K562 (cell line): ENCODE results near the gene DEK. TPM values are rescaled to one million over a fixed set of nuclear protein-coding genes. Genes with fewer than 3 reads are reported as not detected.

Experiments
- ATAC-seq: fragments of 200-7000 bp; cut with Tn5 transposase; 3 replicates; pipeline ENCODE4 v1.9.1; 2020; ENCODE audit warnings: moderate library complexity
- BruUV-seq: library from RNA; stranded (reverse); fragments of 400-500 nt; replicated peaks from 2 replicates; lab custom pipeline; 2021; lab: Mats Ljungman, UMichigan
- CTCF ChIA-PET: fragments of 300-600 bp; formaldehyde crosslinking; extraction: SDS; loops from one replicate; lab custom pipeline; 2021; ENCODE audit warnings: low intra/inter-chr PET ratio; lab: Yijun Ruan, JAX
- POLR2A ChIA-PET: fragments of 300-600, 350-650 bp; sonication (Branson Sonifier 250); formaldehyde crosslinking; extraction: SDS; loops from one replicate; lab custom pipeline; 2021; ENCODE audit warnings: antibody characterized with exemption, inconsistent platforms; lab: Yijun Ruan, JAX
- DNase-seq, 4 experiments: peaks; one replicate each; pipeline versions ENCODE4 v3.0.0 to v3.0.0-alpha.2; 2011 to 2018; ENCODE audit warnings: low spot score in 3 of 4, mixed read lengths in 3 of 4; ENCODE audit errors: extremely low read depth in 1 of 4
- FAIRE-seq: peaks from 2 replicates; lab custom pipeline; 2011; peaks lifted over from hg19 to GRCh38; lab: Jason Lieb, UNC
- H2AFZ ChIP-seq: 2 replicates; pipeline ENCODE4 v1.6.0; 2011; ENCODE audit warnings: low read depth, low read length, control low read depth, inconsistent platforms
- H3K27ac ChIP-seq: fragments of 200-600 bp; 3 replicates; pipeline ENCODE4 v1.8.0; 2011; ENCODE audit warnings: low read depth, mild to moderate bottlenecking, control low read depth, inconsistent platforms, low read length, moderate library complexity, mixed read lengths; ENCODE audit errors: extremely low read depth
- H3K27me3 ChIP-seq, 2 experiments: fragments of 300-600 bp in 1 of 2; 2 replicates in 1 of 2; 3 replicates in 1 of 2; pipeline versions ENCODE4 v1.6.0 to v1.8.0; 2011; ENCODE audit warnings: inconsistent platforms in 2 of 2, low read length in 2 of 2, mild to moderate bottlenecking in 1 of 2, mixed read lengths in 1 of 2, moderate library complexity in 1 of 2; ENCODE audit not compliant: control insufficient read depth in 2 of 2, insufficient read depth in 2 of 2
- H3K36me3 ChIP-seq: fragments of 300-600 bp; 3 replicates; pipeline ENCODE4 v1.8.0; 2011; ENCODE audit warnings: mild to moderate bottlenecking, low read length, inconsistent platforms; ENCODE audit not compliant: control insufficient read depth, insufficient read depth
- H3K4me1 ChIP-seq, 2 experiments: fragments of 200-600 bp in 1 of 2; replicated peaks in 1 of 2; 2 replicates in 1 of 2; 3 replicates in 1 of 2; pipeline versions ENCODE4 v1.5.1 to v1.8.0; 2011; ENCODE audit warnings: inconsistent platforms in 2 of 2, low read length in 2 of 2, mild to moderate bottlenecking in 1 of 2, mixed read lengths in 1 of 2, moderate library complexity in 1 of 2; ENCODE audit not compliant: control insufficient read depth in 2 of 2, insufficient read depth in 2 of 2
- H3K4me2 ChIP-seq: 2 replicates; pipeline ENCODE4 v1.6.1; 2011; ENCODE audit warnings: low read length, control low read depth, inconsistent platforms, mixed read lengths; ENCODE audit not compliant: insufficient read depth
- H3K4me3 ChIP-seq: fragments of 200-600 bp; sonication (generic), shearing (Covaris generic); 2 replicates; pipeline ENCODE4 v1.5.1; 2016; ENCODE audit warnings: control low read depth, inconsistent platforms
- H3K79me2 ChIP-seq: fragments of 200-600 bp; 3 replicates; pipeline ENCODE4 v1.8.0; 2011; ENCODE audit warnings: low read length, inconsistent platforms; ENCODE audit not compliant: control insufficient read depth, insufficient read depth
- H3K9ac ChIP-seq, 2 experiments: 2 replicates each; pipeline versions ENCODE4 v1.6.0 to v1.6.1; 2011; ENCODE audit warnings: low read depth in 2 of 2, low read length in 2 of 2, control low read depth in 1 of 2, inconsistent platforms in 1 of 2, mild to moderate bottlenecking in 1 of 2, mixed read lengths in 1 of 2; ENCODE audit not compliant: insufficient read depth in 1 of 2
- H3K9me1 ChIP-seq: one replicate; pipeline ENCODE4 v1.6.0; 2011; ENCODE audit warnings: inconsistent platforms, mild to moderate bottlenecking, low read length, moderate library complexity; ENCODE audit not compliant: control insufficient read depth, insufficient read depth
- H3K9me3 ChIP-seq: replicated peaks from 2 replicates; pipeline ENCODE4 v1.5.1; 2011; ENCODE audit warnings: low read depth, low read length, inconsistent platforms; ENCODE audit not compliant: control insufficient read depth, insufficient read depth
- H4K20me1 ChIP-seq: replicated peaks from 2 replicates; pipeline ENCODE4 v1.6.1; 2011; ENCODE audit warnings: low read length, inconsistent platforms, mixed read lengths; ENCODE audit not compliant: control insufficient read depth, insufficient read depth
- ARID2 ChIP-seq: fragments of 450-650 bp; IDR thresholded peaks from 2 replicates; pipeline ENCODE4 v1.6.1; 2017; ENCODE audit warnings: antibody characterized with exemption, mild to moderate bottlenecking
- KLF1 ChIP-seq: fragments of 450-650 bp; IDR thresholded peaks from 2 replicates; pipeline ENCODE4 v1.6.1; 2016; ENCODE audit warnings: missing genetic modification characterization, missing compliant biosample characterization
- NCOR1 ChIP-seq: fragments of 450-650 bp; IDR thresholded peaks from 2 replicates; pipeline ENCODE4 v1.6.1; 2016; ENCODE audit warnings: mild to moderate bottlenecking, moderate library complexity
- POLR2A ChIP-seq: fragments of 450-650 bp; conservative IDR thresholded peaks from 2 replicates; pipeline ENCODE4 v1.6.1; 2016
- POLR2AphosphoS2 ChIP-seq: IDR thresholded peaks from 2 replicates; pipeline ENCODE4 v1.6.1; 2012; ENCODE audit warnings: low read length, improper control_type of control experiment
- SUPT5H ChIP-seq: fragments of 450-650 bp; IDR thresholded peaks from 2 replicates; pipeline ENCODE4 v1.6.1; 2016
- WGBS: fragments of 100-300 bp; shearing (Covaris generic); methylation state at CpG from one replicate; pipeline ENCODE4 v1.1.6; 2016; ENCODE audit warnings: low coverage, mixed read lengths; ENCODE audit not compliant: insufficient coverage; ENCODE audit errors: missing lambda C conversion rate; 5-methylcytosine and 5-hydroxymethylcytosine counted together
- in situ Hi-C: fragments of 300-500 bp; cut with MboI; formaldehyde crosslinking; loops from 4 replicates; pipeline ENCODE4 v1.15.0; 2018; ENCODE audit warnings: inconsistent platforms, mixed read lengths
- intact Hi-C: fragments of 100-400 bp; cut with micrococcal nuclease; formaldehyde crosslinking; loops from 2 replicates; pipeline ENCODE4 v1.14.2; 2022
- polyA plus RNA-seq, 8 experiments: library from polyadenylated mRNA; depleted of rRNA in 4 of 8; stranded (reverse) in 5 of 8; unstranded in 3 of 8; fragments of >200 nt; fragmentation: Nextera tagmentation in 2 of 8; fragmentation: Illumina TruSeq in 1 of 8; extraction: Ambion mirVana in 2 of 8; extraction: Trizol in 1 of 8; gene quantifications; 2 replicates each; pipeline versions ENCODE4 v1.2.1 to v1.2.3, GENCODE V29; 2011 to 2014; ENCODE audit warnings: inconsistent platforms in 1 of 8, missing spikeins in 1 of 8
- total RNA-seq, 7 experiments: library from RNA; depleted of rRNA in 6 of 7; stranded (reverse); fragments of >200 nt in 6 of 7; fragmentation: Illumina TruSeq in 2 of 7; extraction: Trizol in 2 of 7; gene quantifications; 2 replicates each; pipeline versions ENCODE4 v1.2.1 to v1.2.3, GENCODE V29; 2011 to 2021; ENCODE audit warnings: low replicate concordance in 1 of 7
- TF ChIP-seq, protein P1 (sequence below): fragments of 450-650 bp; IDR thresholded peaks from 2 replicates; pipeline ENCODE4 v1.7.1; 2018; ENCODE audit warnings: mild to moderate bottlenecking, low read depth; ENCODE audit not compliant: partially characterized antibody
- TF ChIP-seq, protein P2 (sequence below): fragments of 450-650 bp; formaldehyde crosslinking; conservative IDR thresholded peaks from 2 replicates; pipeline ENCODE4 v1.4.0; 2022; ENCODE audit warnings: mild to moderate bottlenecking, missing genetic modification characterization
- TF ChIP-seq, protein P3 (sequence below): fragments of 450-650 bp; formaldehyde crosslinking; IDR thresholded peaks from 2 replicates; pipeline ENCODE4 v1.4.0; 2022; ENCODE audit warnings: missing genetic modification characterization

Gene DEK
- total and polyA plus RNA-seq, 9 of the 15 experiments (the other 6 are each of a cell fraction or from before 2014, with no cell fraction given) = 82.3 to 338 (median 184) TPM

DNA sequence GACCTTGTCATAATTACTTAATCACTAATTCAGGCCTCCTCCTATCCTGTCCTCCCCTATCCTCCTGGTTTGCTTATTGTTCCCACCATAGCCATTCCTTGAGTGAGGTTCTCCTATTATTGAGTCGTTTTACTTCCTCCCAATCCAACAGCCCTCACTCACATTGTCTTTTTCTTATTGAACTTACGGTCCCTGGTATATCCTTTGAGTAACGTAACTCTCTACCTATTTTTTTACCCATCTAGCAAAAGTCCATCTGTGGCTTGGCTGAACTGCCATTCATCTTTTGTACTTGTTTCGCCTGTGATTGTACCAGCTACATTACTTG lies 43.1 kb downstream of the DEK start:
- no peaks in the 10 kb centered on the region for H3K4me1 ChIP-seq
- peak; percentile 44; the same call in 1 of the 2 replicates for TF ChIP-seq POLR2AphosphoS2
- TF ChIP-seq, protein P1, sequence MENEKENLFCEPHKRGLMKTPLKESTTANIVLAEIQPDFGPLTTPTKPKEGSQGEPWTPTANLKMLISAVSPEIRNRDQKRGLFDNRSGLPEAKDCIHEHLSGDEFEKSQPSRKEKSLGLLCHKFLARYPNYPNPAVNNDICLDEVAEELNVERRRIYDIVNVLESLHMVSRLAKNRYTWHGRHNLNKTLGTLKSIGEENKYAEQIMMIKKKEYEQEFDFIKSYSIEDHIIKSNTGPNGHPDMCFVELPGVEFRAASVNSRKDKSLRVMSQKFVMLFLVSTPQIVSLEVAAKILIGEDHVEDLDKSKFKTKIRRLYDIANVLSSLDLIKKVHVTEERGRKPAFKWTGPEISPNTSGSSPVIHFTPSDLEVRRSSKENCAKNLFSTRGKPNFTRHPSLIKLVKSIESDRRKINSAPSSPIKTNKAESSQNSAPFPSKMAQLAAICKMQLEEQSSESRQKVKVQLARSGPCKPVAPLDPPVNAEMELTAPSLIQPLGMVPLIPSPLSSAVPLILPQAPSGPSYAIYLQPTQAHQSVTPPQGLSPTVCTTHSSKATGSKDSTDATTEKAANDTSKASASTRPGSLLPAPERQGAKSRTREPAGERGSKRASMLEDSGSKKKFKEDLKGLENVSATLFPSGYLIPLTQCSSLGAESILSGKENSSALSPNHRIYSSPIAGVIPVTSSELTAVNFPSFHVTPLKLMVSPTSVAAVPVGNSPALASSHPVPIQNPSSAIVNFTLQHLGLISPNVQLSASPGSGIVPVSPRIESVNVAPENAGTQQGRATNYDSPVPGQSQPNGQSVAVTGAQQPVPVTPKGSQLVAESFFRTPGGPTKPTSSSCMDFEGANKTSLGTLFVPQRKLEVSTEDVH = peak; percentile 14
- no peak for TF ChIP-seq NCOR1
- TF ChIP-seq, protein P2, sequence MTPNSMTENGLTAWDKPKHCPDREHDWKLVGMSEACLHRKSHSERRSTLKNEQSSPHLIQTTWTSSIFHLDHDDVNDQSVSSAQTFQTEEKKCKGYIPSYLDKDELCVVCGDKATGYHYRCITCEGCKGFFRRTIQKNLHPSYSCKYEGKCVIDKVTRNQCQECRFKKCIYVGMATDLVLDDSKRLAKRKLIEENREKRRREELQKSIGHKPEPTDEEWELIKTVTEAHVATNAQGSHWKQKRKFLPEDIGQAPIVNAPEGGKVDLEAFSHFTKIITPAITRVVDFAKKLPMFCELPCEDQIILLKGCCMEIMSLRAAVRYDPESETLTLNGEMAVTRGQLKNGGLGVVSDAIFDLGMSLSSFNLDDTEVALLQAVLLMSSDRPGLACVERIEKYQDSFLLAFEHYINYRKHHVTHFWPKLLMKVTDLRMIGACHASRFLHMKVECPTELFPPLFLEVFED (CRISPR knock-in tag) = peak; percentile 7; the same call in 1 of the 2 replicates
- no peak for TF ChIP-seq KLF1 (tag)
- peak; percentile 52 for TF ChIP-seq POLR2A
- TF ChIP-seq SUPT5H = peak; percentile 56
- no peak for TF ChIP-seq ARID2
- TF ChIP-seq, protein P3, sequence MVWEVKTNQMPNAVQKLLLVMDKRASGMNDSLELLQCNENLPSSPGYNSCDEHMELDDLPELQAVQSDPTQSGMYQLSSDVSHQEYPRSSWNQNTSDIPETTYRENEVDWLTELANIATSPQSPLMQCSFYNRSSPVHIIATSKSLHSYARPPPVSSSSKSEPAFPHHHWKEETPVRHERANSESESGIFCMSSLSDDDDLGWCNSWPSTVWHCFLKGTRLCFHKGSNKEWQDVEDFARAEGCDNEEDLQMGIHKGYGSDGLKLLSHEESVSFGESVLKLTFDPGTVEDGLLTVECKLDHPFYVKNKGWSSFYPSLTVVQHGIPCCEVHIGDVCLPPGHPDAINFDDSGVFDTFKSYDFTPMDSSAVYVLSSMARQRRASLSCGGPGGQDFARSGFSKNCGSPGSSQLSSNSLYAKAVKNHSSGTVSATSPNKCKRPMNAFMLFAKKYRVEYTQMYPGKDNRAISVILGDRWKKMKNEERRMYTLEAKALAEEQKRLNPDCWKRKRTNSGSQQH (CRISPR knock-in tag) = 0 out of 2 replicates have a peak, but pooled peaks have one; percentile 1
- TF ChIP-seq, all 486 proteins: peak for 6
- no peaks in the 10 kb centered on the region for H3K27me3 ChIP-seq
- ChIA-PET POLR2A (no interaction called here), CTCF (no interaction called here)
- no peak overlapping the region for H2AFZ ChIP-seq
- BruUV-seq = no TSS peak
- in situ Hi-C loops (no loop called here), intact Hi-C loops (no loop called here)
- ATAC-seq (no peak), FAIRE-seq (no peak), DNase-seq (no peak)
- peaks cover 82% of the 10 kb centered on the region for H3K36me3 ChIP-seq
- no peak overlapping the region for H3K4me3 ChIP-seq
- no peak overlapping the region for H3K9ac ChIP-seq
- no peaks in the 10 kb centered on the region for H3K9me1 ChIP-seq
- no peak overlapping the region for H3K4me2 ChIP-seq
- whole genome bisulfite sequencing = 80% methylated on average over 4 of the region's 4 CpGs
- H3K27ac ChIP-seq = no peak overlapping the region
- no peaks in the 10 kb centered on the region for H3K79me2 ChIP-seq
- no peaks in the 10 kb centered on the region for H3K9me3 ChIP-seq
- H4K20me1 ChIP-seq = 0 out of 2 replicates have a peak, but pooled peaks cover 3% of the 10 kb centered on the region
